Vagina (tissue), 2 donors: ENCODE results near the gene CHD5.

Experiments
- POLR2A ChIP-seq, 2 donors: fragments of 450-650 bp; IDR thresholded peaks; one replicate each; pipeline ENCODE4 v1.6.1; 2017; ENCODE audit warnings: antibody characterized with exemption in 2 of 2, mild to moderate bottlenecking in 2 of 2, moderate library complexity in 2 of 2
- POLR2AphosphoS5 ChIP-seq, 2 donors: sonication (generic); formaldehyde crosslinking; IDR thresholded peaks; one replicate each; pipeline ENCODE4 v1.9.0; 2017; ENCODE audit warnings: antibody characterized with exemption in 2 of 2, mild to moderate bottlenecking in 2 of 2, low read depth in 1 of 2; ENCODE audit not compliant: insufficient read depth in 1 of 2
- TF ChIP-seq, protein P1 (sequence below), 3 experiments: fragments of 450-650 bp in 2 of 3; fragments of 200-600 bp in 1 of 3; sonication (generic) in 1 of 3; IDR thresholded peaks; one replicate each; pipeline ENCODE4 v1.5.1; 2017 to 2019; ENCODE audit warnings: antibody characterized with exemption in 3 of 3, mild to moderate bottlenecking in 2 of 3, moderate library complexity in 2 of 3

DNA sequence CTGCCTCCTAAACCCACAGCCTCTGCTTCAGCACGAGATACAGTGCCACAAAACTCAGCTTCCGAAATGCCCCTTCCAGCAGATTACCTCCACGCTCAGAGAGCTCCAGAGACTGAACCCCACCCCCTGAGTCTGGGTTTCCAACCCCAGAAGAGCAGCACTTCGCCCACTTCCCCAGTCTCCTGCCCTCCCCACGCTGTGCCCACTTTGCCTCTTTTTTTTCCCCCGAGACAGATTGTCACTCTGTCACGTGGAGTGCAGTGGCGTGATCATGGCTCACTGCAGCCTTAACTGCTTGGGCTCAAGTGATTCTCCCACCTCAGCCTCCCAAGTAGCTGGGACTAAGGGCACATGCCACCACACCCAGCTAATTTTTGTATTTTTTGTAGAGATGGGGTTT lies 45.5 kb upstream of the CHD5 start:
- TF ChIP-seq, protein P1, sequence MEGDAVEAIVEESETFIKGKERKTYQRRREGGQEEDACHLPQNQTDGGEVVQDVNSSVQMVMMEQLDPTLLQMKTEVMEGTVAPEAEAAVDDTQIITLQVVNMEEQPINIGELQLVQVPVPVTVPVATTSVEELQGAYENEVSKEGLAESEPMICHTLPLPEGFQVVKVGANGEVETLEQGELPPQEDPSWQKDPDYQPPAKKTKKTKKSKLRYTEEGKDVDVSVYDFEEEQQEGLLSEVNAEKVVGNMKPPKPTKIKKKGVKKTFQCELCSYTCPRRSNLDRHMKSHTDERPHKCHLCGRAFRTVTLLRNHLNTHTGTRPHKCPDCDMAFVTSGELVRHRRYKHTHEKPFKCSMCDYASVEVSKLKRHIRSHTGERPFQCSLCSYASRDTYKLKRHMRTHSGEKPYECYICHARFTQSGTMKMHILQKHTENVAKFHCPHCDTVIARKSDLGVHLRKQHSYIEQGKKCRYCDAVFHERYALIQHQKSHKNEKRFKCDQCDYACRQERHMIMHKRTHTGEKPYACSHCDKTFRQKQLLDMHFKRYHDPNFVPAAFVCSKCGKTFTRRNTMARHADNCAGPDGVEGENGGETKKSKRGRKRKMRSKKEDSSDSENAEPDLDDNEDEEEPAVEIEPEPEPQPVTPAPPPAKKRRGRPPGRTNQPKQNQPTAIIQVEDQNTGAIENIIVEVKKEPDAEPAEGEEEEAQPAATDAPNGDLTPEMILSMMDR (IDR thresholded peaks at IDR 0.05) = no peak
- no peak for TF ChIP-seq POLR2AphosphoS5 (IDR thresholded peaks at IDR 0.05; ENCODE audit: insufficient read depth in 1 of 2, low read depth in 1 of 2)
- no peak for TF ChIP-seq POLR2A (IDR thresholded peaks at IDR 0.05)
